Activated T-helper 9 cell treated with anti-CD3 and anti-CD28 coated beads, Interleukin-2, amount 50 U/mL, for 16 hours (primary cell): Measurements from ENCODE around the gene VSTM2L.

Experiments used
- DNase-seq: peaks from one replicate; pipeline ENCODE4 v3.0.0-alpha.2; 2020; ENCODE audit warnings: low read depth

Gene VSTM2L

DNA sequence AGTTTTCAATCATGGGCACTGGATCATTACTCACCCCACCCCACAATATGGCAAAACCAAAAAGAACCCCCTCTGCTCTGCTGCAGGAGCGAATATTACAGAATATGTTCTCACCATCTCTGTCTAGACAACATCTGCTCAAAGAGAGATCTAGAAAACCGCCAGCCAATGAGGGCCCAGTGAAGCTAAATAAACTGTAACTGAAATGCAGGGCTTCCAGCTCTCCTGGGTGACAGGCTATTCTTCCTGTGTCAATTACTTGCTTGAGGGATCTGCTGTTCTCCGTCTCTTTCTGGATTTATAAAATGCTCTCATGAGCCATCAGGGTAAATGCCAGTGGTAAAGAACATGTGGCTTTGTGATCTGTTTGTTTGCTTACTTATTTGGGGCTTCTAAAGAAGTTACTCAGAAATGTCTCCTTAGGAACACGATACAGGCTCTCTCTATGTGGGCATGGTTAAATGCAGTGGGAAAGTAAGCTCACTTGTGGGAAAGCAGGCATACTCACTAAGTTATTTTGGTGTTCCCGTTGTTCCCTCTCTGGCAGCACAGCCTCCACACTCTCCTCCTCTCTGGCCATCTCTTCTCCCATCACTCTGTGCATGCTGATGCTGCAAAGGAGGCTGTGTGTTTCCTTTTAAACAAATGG is 85.5 kb downstream of the VSTM2L start:
- DNase-seq = no peak

DNA sequence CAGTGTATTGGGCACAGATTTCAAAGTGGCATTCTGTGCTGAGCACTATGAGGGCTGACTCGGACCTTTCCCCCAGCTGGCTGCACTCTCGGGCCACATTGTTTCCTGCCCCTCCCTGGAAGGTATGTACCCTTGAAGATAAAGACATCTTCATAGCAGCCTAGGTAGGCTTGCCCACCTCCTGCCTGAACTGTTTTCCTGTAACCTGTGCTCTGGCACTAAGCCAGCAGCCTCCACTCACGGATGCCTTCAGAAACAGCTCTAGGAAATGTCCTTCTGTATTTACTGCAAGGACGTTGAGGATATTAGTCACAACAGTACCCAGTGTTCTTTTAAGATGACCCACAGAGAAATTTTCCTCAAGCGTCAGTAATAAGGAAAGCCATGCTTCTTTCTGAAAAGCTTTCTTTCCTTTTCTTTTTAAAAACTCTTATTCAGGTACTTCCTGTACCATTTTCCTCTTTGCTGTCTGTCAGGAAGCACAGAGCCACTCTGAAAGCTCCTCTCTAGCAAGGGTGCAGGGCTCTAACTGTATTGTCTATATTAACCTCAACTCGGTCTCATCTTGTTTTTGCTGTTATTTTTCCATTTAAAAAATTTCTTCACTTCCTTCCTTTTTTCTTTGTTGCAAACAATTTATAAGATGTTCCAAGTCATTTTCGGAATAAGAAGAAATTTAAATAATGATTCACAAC is 86.8 kb downstream of the VSTM2L start:
- no peak for DNase-seq

DNA sequence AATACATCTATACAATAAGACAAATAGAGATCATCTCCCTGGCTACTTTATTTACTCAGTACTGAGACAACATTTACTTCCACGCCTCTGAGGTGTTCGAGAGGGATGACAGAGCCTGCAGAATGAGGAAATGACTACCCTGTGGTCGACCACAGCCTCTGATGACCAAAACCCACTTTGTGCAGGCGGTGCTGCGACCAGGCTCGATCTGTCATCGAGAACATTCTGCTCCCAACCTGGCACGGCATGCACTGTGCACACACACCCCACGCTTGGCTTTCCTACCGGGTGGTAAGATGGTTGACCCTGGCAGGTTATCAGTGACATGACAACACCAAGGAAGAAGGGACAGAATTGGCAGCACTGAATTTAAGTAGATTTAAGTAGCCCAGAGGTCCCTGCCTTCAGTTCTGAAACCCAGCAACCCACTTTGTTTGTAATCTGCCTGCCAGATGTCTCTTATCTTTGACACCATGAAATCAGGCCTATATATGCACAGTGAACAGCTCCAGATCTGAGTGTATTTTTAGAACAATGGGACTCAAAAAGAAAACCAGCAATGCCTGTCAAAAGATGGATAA is 87.7 kb downstream of the VSTM2L start:
- DNase-seq = peak; percentile 16

DNA sequence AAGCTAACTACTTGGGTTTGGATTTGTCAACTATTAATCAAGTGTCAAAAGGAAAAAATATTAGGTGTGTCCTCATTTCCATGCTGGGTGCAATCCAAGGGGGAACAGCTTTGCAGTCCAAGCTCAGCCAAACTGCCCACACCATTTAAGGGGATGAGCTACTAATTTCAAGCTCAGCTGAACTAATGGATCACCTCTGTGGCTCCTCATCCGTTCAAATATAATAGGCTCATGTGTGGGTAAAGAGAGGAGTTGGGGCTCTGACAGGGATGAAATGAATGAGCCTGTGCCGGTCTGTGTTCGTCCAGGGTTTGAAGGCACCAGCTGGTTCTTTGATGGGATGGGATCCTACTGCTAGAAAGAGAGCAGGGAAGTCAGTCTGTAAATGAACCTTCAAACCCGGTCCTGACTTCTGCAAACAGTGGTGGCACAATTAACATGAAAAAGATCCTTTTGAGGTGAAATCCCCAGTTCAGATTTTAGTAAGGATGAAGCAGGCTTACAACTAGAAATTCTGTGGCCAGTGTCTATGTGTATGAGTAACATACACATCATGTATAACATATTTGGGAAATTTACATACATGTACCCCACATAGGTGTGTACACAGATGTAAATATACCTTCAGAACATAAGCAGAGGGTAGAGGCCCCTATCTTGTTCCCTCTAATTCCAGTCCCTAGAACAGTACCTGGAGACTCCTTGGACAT is 88.4 kb downstream of the VSTM2L start:
- DNase-seq = no peak

DNA sequence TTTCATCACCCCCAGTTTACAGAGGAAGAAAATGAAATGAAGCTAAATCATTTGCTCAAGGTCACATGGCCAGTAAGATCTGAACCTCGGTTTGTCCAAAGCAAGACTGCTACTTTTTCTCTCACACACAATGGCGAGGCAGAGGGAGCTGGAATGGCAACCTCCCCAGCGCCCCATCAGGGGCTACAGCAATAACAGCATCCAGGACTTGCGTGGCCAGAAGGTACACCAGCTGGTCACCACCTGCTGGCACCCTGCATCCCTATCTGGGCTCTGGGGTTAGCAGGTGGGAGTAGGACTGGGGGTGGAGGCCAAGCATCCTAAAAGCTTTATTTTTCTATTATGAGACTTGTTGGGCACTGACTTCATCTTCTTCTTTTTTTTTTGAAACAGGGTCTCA is 89.0 kb downstream of the VSTM2L start:
- no peak for DNase-seq

DNA sequence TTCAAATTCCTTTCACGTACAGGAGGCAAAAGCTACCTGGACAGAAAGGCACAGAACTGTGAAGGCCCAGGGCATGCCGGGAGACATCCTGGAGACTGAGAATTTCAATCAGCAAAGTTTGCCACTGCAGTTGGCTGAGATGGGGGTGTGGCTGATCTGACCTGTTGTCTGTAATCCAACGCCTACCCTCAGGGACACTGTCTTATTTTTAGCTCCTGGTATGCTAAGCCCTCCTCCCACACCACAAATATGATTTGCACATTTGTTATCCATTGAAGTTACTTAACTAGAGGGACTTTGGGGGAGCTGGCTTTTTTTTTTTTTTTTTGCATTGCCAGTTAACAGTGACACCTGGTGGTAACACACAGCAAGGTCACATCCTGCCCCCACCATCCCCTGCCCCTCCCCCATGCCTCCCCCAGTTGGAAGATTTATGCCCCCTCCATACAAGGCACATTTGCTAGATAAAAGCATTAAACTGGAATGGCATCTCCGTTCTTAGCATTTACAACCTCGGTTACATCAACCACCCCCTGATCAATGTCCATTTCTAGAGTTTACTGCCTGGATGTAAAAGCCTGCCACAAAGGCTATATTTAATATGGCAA is 90.0 kb downstream of the VSTM2L start:
- DNase-seq = no peak

DNA sequence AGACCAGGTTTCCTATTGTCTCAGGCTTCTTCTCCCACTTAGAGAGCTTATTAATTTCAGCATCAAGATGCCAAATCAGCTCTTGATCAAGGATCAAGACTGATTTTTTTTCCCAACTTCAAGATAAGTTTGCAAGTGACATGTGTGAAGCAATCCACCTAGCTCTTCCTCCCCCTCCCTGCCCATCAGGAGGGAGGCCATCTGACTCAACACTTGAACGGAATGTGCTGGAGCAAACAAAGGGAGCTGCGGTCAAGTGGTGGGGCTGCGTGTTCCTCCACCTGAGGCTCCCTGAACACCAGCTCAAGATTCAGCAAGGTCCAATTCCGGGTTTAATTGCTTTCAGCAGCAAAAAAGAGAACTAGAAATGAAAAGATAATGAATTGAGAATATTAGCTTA is 91.6 kb downstream of the VSTM2L start:
- DNase-seq = no peak
